ENCODE results near the gene TRPM5. TPM values are rescaled to one million over a fixed set of nuclear protein-coding genes. Genes with fewer than 3 reads are reported as not detected.

TRPM5 gene
- total RNA-seq, 1 donor from 2014 or later: not detected

GRCh38 chr11:2460540-2461252 lies 16.4 kb upstream of the TRPM5 start:
- intact Hi-C loops (cut with DNase I): no loop called here
- ATAC-seq (no peak), DNase-seq (no peak)
- H3K9me3 ChIP-seq: no peaks in the 10 kb centered on the region
- no peaks in the 10 kb centered on the region for H3K27me3 ChIP-seq (ENCODE audit: low read depth)
- no peak overlapping the region for H3K27ac ChIP-seq
- no peaks in the 10 kb centered on the region for H3K36me3 ChIP-seq
- H3K4me1 ChIP-seq: peaks cover 15% of the 10 kb centered on the region
- no peak for TF ChIP-seq CTCF (IDR thresholded peaks at IDR 0.05)
- no peak overlapping the region for H3K4me3 ChIP-seq

- Histone ChIP-seq H3K27ac (no peak overlapping the region), H3K9me3 (no peaks in the 10 kb centered on the region), H3K4me1 (peaks cover 15% of the 10 kb centered on the region), H3K36me3 (no peaks in the 10 kb centered on the region), H3K27me3 (ENCODE audit: low read depth) (no peaks in the 10 kb centered on the region), H3K4me3 (no peak overlapping the region)
- no peak for ATAC-seq
- no peak for TF ChIP-seq CTCF (IDR thresholded peaks at IDR 0.05)
- intact Hi-C loops (cut with DNase I): no loop called here
- no peak for DNase-seq
These were observed 15.7 kb upstream of the TRPM5 start for GRCh38 chr11:2459796-2460531.

- peaks cover 15% of the 10 kb centered on the region for H3K4me1 ChIP-seq
- no peaks in the 10 kb centered on the region for H3K36me3 ChIP-seq
- no peak overlapping the region for H3K27ac ChIP-seq
- H3K4me3 ChIP-seq: no peak overlapping the region
- no peak for TF ChIP-seq CTCF (IDR thresholded peaks at IDR 0.05)
- no peak for DNase-seq
- peak in 1 of 2 donors; percentile 7 for ATAC-seq
- H3K9me3 ChIP-seq: no peaks in the 10 kb centered on the region
- intact Hi-C loops (cut with DNase I): no loop called here
- no peaks in the 10 kb centered on the region for H3K27me3 ChIP-seq (ENCODE audit: low read depth)
These were observed 14.9 kb upstream of the TRPM5 start for GRCh38 chr11:2459016-2459725.

- Histone ChIP-seq H3K4me1 (peaks cover 9% of the 10 kb centered on the region), H3K36me3 (no peaks in the 10 kb centered on the region), H3K4me3 (no peak overlapping the region), H3K27me3 (ENCODE audit: low read depth) (no peaks in the 10 kb centered on the region), H3K9me3 (no peaks in the 10 kb centered on the region), H3K27ac (no peak overlapping the region)
- TF ChIP-seq CTCF (IDR thresholded peaks at IDR 0.05): no peak
- ATAC-seq (no peak), DNase-seq (no peak)
- intact Hi-C loops (cut with DNase I): no loop called here
These were observed 14.0 kb upstream of the TRPM5 start for GRCh38 chr11:2458321-2458720.

- TF ChIP-seq CTCF (IDR thresholded peaks at IDR 0.05): no peak
- no peaks in the 10 kb centered on the region for H3K36me3 ChIP-seq
- H3K9me3 ChIP-seq: no peaks in the 10 kb centered on the region
- H3K4me3 ChIP-seq: no peak overlapping the region
- no peaks in the 10 kb centered on the region for H3K27me3 ChIP-seq (ENCODE audit: low read depth)
- DNase-seq: no peak
- no peaks in the 10 kb centered on the region for H3K4me1 ChIP-seq
- H3K27ac ChIP-seq: no peak overlapping the region
- no peak for ATAC-seq
- intact Hi-C loops (cut with DNase I): no loop called here
These were observed 9.1 kb upstream of the TRPM5 start for GRCh38 chr11:2453436-2453835.

Measured in lower lobe of right lung (tissue), 2 donors.